Measurements from ENCODE around the gene ITPR3. TPM values are rescaled to one million over a fixed set of nuclear protein-coding genes. Genes with fewer than 3 reads are reported as not detected.

ITPR3 gene
- total RNA-seq, 2 donors from 2014 or later, result 21.8 to 99.1 TPM

DNA sequence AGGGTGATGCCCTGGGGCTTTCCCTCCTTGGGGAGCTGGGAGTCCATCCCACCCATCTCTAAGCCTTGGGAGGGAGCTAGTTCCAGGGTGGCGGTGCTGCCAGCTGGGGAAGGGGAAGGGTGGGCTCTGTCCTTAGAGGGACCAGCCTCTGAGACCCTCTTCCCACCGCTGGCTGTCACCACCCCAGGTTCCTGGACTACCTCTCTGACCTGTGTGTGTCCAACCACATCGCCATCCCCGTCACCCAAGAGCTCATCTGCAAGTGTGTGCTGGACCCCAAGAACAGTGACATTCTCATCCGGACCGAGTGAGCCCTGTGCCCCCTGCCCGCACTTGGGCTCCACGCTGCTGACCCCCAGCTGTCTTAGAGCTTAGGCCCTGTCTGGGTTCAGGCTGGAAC lies 47.2 kb downstream of the ITPR3 start:
- peaks cover 0 to 4% of the 10 kb centered on the region in 2 donors for H3K36me3 ChIP-seq
- intact Hi-C loops (cut with DNase I), result no loop called here
- no peak overlapping the region for H3K27ac ChIP-seq
- TF ChIP-seq POLR2AphosphoS5 (IDR thresholded peaks at IDR 0.05), result no peak
- TF ChIP-seq, protein P1, sequence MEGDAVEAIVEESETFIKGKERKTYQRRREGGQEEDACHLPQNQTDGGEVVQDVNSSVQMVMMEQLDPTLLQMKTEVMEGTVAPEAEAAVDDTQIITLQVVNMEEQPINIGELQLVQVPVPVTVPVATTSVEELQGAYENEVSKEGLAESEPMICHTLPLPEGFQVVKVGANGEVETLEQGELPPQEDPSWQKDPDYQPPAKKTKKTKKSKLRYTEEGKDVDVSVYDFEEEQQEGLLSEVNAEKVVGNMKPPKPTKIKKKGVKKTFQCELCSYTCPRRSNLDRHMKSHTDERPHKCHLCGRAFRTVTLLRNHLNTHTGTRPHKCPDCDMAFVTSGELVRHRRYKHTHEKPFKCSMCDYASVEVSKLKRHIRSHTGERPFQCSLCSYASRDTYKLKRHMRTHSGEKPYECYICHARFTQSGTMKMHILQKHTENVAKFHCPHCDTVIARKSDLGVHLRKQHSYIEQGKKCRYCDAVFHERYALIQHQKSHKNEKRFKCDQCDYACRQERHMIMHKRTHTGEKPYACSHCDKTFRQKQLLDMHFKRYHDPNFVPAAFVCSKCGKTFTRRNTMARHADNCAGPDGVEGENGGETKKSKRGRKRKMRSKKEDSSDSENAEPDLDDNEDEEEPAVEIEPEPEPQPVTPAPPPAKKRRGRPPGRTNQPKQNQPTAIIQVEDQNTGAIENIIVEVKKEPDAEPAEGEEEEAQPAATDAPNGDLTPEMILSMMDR (IDR thresholded peaks at IDR 0.05), result no peak
- TF ChIP-seq POLR2A (IDR thresholded peaks at IDR 0.05), result no peak
- WGBS, result 97% methylated on average over 8 of the region's 8 CpGs
- H3K9me3 ChIP-seq, result no peaks in the 10 kb centered on the region
- H3K4me3 ChIP-seq, result no peak overlapping the region
- no peaks in the 10 kb centered on the region for H3K27me3 ChIP-seq (replicated peaks; ENCODE audit: insufficient read depth)
- no peak for DNase-seq (ENCODE audit: low spot score)
- H3K4me1 ChIP-seq (replicated peaks), result no peaks in the 10 kb centered on the region

DNA sequence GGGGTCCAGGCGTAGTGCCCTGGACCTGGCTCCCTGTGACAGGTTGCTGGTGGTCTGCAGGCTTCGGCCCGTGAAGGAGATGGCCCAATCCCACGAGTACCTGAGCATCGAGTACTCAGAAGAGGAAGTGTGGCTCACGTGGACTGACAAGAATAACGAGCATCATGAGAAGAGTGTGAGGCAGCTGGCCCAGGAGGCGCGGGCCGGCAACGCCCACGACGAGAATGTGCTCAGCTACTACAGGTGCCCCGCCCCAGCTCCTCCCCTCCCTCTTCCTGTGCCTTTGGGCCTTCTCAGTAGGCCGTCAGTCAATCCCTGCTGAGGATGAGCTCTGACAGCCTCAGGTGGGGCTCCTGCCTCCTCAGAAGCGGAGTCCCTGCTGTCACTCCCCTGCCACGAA lies 47.8 kb downstream of the ITPR3 start:
- Histone ChIP-seq H3K4me3 (no peak overlapping the region), H3K27me3 (replicated peaks; ENCODE audit: insufficient read depth) (no peaks in the 10 kb centered on the region), H3K9me3 (no peaks in the 10 kb centered on the region), H3K27ac (no peak overlapping the region), H3K36me3 (peaks cover 0 to 4% of the 10 kb centered on the region in 2 donors), H3K4me1 (replicated peaks) (no peaks in the 10 kb centered on the region)
- intact Hi-C loops (cut with DNase I), result no loop called here
- DNase-seq (ENCODE audit: low spot score), result no peak
- TF ChIP-seq POLR2A (IDR thresholded peaks at IDR 0.05) (no peak), POLR2AphosphoS5 (IDR thresholded peaks at IDR 0.05) (no peak)
- TF ChIP-seq, protein P1 (IDR thresholded peaks at IDR 0.05), result no peak
- WGBS, result 68% methylated on average over 17 of the region's 17 CpGs

- TF ChIP-seq POLR2A (IDR thresholded peaks at IDR 0.05) (no peak), POLR2AphosphoS5 (IDR thresholded peaks at IDR 0.05) (no peak)
- TF ChIP-seq, protein P1 (IDR thresholded peaks at IDR 0.05), result no peak
- Histone ChIP-seq H3K36me3 (peaks cover 0 to 4% of the 10 kb centered on the region in 2 donors), H3K27me3 (replicated peaks; ENCODE audit: insufficient read depth) (no peaks in the 10 kb centered on the region), H3K4me1 (replicated peaks) (no peaks in the 10 kb centered on the region), H3K9me3 (no peaks in the 10 kb centered on the region), H3K27ac (no peak overlapping the region), H3K4me3 (no peak overlapping the region)
- intact Hi-C loops (cut with DNase I), result loop anchor here (5.0 kb wide), 1 partner anchor 83 kb away; no protein-coding TSS in a partner anchor
- no peak for DNase-seq (ENCODE audit: low spot score)
- 91% methylated on average over 21 of the region's 21 CpGs for WGBS
Measured at GRCh38 chr6:33670086-33670660, 49.1 kb downstream of the ITPR3 start.

- no peaks in the 10 kb centered on the region for H3K36me3 ChIP-seq
- intact Hi-C loops (cut with DNase I), result loop anchor here (5.0 kb wide), 1 partner anchor 84 kb away; no protein-coding TSS in a partner anchor
- H3K9me3 ChIP-seq, result no peaks in the 10 kb centered on the region
- no peak overlapping the region for H3K4me3 ChIP-seq
- 69% methylated on average over 28 of the region's 30 CpGs for WGBS
- no peak for DNase-seq (ENCODE audit: low spot score)
- no peaks in the 10 kb centered on the region for H3K4me1 ChIP-seq (replicated peaks)
- no peak overlapping the region for H3K27ac ChIP-seq
- TF ChIP-seq POLR2AphosphoS5 (IDR thresholded peaks at IDR 0.05) (no peak), POLR2A (IDR thresholded peaks at IDR 0.05) (no peak)
- TF ChIP-seq, protein P1 (IDR thresholded peaks at IDR 0.05), result no peak
- no peaks in the 10 kb centered on the region for H3K27me3 ChIP-seq (replicated peaks; ENCODE audit: insufficient read depth)
Measured at GRCh38 chr6:33670971-33671743, 50.0 kb downstream of the ITPR3 start.

All from prostate gland (tissue), 2 donors.